ENCODE results near the gene ZNF3.

The ZNF3 gene

GRCh38 chr7:100053215-100053614, 28.3 kb downstream of the ZNF3 start:
- no peak for DNase-seq (ENCODE audit: low read depth in 3 of 3)

- no peak for DNase-seq (ENCODE audit: low read depth in 3 of 3)
Measured at GRCh38 chr7:100051611-100052010, 29.9 kb downstream of the ZNF3 start.

DNA sequence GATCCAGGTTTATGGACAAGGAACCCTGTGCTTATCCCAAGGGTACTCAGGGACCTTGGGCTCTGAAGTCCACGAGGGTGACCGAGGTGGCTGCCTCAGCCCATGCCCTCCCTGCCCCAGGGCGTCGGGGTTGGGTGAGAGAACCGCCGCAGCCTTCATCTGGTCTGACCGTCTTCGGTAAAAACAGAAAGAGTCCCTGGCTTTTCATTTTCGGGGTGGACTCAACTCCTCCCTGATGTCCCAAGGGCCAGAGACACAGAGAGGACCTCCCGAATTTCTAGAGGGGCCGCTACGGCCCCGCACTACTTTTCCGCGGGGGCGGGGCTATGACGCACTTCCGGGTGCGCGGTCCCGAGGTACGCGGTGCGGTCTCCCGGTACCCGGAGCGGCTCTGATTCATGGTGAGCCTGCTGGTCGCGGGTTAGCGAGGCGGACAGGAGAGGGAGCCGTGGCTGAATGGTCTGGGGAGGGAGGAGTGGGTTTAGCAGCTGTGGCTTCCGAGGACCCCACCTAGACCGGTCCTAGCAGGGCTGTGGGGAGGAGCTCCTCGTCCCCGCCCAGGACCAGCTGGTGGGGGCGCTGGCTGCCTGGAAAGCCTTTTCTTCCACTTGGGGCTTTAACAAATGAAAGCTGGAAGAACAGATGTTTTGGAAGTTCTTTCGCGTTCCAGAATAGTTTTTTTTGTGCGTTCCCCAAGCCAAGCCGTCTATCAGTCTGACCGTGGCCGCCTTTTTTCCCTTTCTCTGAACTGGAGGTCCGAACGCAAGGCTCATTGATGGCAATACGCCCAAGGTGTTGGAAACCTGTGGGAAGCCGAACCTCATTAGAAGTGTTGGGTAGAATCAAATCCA, 31.9 kb downstream of the ZNF3 start, which contains the start of gene ZSCAN21:
TSS of gene ZSCAN21 (plus strand) at position 334 of the 851 bp plus-strand sequence. CDS start 7,233 bp downstream, outside the sequence.
- peak; percentile 66 to 80 (median 71) for DNase-seq (ENCODE audit: low read depth in 3 of 3)

GRCh38 chr7:100048680-100049079, 32.8 kb downstream of the ZNF3 start:
- no peak for DNase-seq (ENCODE audit: low read depth in 3 of 3)

- no peak for DNase-seq (ENCODE audit: low read depth in 3 of 3)
Measured at GRCh38 chr7:100044718-100045117, 36.8 kb downstream of the ZNF3 start.

- DNase-seq (ENCODE audit: low read depth in 3 of 3): no peak
Measured at GRCh38 chr7:100040575-100040974, 40.9 kb downstream of the ZNF3 start.

DNA sequence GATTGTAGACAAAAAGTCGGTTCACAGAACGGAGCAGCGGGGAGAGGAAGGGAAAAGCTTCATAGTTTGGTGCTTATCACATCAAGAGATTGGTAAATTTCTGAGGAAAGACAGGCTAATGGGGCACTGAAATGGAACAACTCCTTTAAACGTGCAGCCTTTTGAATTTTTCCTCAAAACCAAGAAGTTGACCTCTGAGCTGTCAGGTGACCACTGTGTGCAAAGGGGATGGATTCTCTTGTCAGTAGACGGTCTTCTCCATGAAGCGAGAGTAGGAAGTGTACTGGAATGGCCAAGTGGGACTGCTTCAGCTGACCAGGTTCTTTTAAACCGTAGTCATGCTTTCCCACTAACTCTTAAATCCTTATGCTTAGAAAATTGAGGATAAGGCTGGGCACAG, 43.2 kb downstream of the ZNF3 start:
- no peak for DNase-seq (ENCODE audit: low read depth in 3 of 3)

DNA sequence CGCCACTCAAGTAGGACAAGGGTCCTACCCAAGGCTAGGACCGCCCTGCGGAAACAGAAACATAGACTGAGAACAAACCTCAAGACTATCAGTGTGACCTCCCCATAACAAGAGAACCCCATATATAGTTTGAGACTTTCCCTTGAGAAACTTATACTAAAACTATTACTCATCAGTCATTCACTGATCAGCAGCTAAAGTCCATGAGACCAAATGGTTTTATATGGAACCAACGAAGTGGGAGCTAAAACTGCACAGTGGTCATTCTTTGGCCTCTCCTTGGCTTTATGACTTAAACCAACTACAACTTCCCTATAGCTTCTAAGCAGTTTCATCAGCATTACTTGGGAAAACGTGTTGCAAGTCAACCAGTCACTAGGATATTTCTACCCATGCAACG, 45.6 kb downstream of the ZNF3 start:
- DNase-seq (ENCODE audit: low read depth in 3 of 3): no peak

- no peak for DNase-seq (ENCODE audit: low read depth in 3 of 3)
Measured at GRCh38 chr7:100034871-100035510, 46.5 kb downstream of the ZNF3 start.

- DNase-seq (ENCODE audit: low read depth in 3 of 3): no peak
Measured at GRCh38 chr7:100033526-100033925, 48.0 kb downstream of the ZNF3 start.

GRCh38 chr7:100029596-100029995, 51.9 kb downstream of the ZNF3 start:
- DNase-seq (ENCODE audit: low read depth in 3 of 3): no peak

GRCh38 chr7:100027197-100027596, 54.3 kb downstream of the ZNF3 start:
- no peak for DNase-seq (ENCODE audit: low read depth in 3 of 3)

- DNase-seq (ENCODE audit: low read depth in 3 of 3): no peak
Measured at GRCh38 chr7:100024020-100024619, 57.4 kb downstream of the ZNF3 start.

DNA sequence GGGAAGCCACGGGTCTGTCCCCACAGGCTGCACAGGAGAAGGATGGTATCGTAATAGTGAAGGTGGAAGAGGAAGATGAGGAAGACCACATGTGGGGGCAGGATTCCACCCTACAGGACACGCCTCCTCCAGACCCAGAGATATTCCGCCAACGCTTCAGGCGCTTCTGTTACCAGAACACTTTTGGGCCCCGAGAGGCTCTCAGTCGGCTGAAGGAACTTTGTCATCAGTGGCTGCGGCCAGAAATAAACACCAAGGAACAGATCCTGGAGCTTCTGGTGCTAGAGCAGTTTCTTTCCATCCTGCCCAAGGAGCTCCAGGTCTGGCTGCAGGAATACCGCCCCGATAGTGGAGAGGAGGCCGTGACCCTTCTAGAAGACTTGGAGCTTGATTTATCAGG, 58.0 kb downstream of the ZNF3 start:
- DNase-seq (ENCODE audit: low read depth in 3 of 3): no peak

- DNase-seq (ENCODE audit: low read depth in 3 of 3): no peak
Measured at GRCh38 chr7:100022621-100023020, 58.9 kb downstream of the ZNF3 start.

- no peak for DNase-seq (ENCODE audit: low read depth in 3 of 3)
Measured at GRCh38 chr7:100021297-100021696, 60.2 kb downstream of the ZNF3 start.
